NCI-H1417 (cell line): ENCODE data around the gene TSHR.

Source experiments
- DNase-seq, 3 experiments: peaks; one replicate each; lab custom pipeline; 2025; lab: John Stamatoyannopoulos, UW

Gene TSHR

GRCh38 chr14:81178063-81178462, 222.6 kb downstream of the TSHR start:
- no peak for DNase-seq

GRCh38 chr14:81179631-81180030, 224.2 kb downstream of the TSHR start:
- DNase-seq = no peak

GRCh38 chr14:81187832-81188522, 232.6 kb downstream of the TSHR start:
- DNase-seq = no peak

- no peak for DNase-seq
Observed at GRCh38 chr14:81192594-81192993, 237.2 kb downstream of the TSHR start.

- DNase-seq = peak in 2 of 3 experiments; percentile 9 to 27
Observed at GRCh38 chr14:81193924-81194633, 238.7 kb downstream of the TSHR start.
